ENCODE data around the gene MAZ.
"Not testable (repeated sequence)": the region's sequence is repeated elsewhere in the genome, so short reads cannot be mapped to it uniquely, and the experiment has no call there.

MAZ gene

DNA sequence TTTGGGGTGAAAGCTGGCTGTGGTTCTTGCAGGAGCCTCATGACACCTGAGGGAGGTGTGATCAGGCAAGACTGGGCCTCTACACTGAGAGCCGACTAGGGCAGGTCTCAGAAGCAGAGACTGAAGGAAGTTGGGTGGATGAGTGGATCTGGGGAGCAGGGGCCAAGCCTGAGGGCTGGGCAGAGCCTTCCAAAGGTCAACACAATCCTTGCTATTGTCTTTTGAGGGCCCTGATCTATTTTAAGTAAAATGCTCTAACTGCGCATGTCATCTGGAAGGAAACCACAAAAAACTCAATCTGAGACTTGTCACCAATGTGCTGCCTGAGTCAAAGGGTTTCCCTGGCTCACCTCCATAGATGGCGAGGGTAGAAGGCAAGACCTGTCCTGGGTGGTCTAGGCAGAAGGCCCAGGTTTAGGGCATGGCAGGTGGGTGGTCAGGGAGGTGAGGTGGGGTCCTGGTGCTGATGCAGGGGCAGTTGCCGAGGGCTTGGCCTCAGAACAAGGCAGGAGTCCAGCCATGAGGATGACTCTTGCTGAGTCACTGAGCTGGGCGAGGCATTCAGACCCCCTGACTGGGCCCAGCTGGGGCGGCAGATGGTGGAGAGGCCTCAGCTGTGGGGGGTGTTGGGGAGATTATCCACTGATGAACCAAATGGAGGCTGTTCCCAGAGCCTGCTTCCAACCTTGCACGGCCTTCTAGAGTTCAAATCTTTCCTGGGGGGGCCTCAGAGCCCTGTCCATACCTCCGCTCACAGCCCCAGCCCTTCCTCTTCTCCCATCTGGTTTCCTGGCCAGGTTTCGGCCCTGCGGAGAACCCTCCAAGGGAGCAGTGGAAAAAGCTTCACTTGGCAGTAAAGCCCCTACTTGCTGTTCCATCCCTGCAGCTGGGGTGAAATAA is 19.1 kb downstream of the MAZ start:
- no peak for FAIRE-seq

- FAIRE-seq = no peak
Measured at GRCh38 chr16:29826342-29826695, 20.0 kb downstream of the MAZ start.

DNA sequence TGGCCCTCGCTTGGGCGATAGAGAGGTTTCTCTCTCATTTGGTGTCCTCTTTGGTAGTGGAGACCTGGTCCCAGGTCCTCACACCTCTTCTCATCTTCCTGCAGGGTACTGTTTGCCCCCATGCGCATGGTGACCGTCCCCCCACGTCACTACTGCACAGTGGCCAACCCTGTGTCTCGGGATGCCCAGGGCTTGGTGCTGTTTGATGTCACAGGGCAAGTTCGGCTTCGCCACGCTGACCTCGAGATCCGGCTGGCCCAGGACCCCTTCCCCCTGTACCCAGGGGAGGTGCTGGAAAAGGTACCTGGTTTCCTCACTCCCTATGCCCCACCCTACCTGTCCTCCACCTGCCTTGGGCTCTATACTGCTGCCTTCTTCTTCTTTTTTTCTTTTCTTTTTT is 24.4 kb downstream of the MAZ start:
- no peak for FAIRE-seq

DNA sequence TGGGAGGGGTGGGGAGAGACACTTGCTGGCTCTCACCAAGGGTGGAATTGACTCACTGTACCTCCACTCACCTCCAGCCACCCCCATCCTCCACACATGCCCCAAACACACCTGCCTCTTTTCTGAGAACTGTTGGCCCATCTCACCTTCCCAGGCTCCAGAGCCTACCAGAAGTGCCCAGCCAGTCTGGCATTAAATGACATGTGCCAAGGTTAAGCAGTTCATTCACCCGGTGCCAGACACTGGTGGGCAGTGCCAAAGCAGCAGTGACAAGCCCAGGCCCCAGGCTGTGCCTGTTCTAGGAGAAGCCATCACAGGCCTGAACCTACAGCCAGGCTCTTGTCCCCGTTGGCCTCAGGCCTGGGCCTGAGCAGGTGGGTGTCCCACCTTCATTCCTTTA is 25.2 kb downstream of the MAZ start:
- FAIRE-seq = no peak

- FAIRE-seq = not testable (repeated sequence)
Measured at GRCh38 chr16:29833219-29833618, 26.9 kb downstream of the MAZ start.

- no peak for FAIRE-seq
Measured at GRCh38 chr16:29834079-29834478, 27.8 kb downstream of the MAZ start.

DNA sequence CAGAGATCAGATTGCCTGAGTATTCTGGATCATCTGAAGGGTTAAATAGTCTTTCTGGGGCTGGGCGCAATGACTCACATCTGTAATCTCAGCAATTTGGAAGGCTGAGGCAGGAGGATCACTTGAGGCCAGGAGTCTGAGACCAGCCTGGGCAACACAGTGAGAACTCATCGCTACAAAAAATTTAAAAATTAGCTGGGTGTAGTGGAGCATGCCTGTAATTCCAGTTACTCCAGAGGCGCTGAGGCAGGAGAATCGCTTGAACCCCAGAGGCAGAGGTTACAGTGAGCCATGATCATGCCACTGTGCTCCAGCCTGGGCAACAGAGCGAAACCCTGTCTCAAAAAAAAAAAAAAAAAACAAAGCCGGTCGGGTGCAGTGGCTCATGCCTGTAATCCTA is 29.6 kb downstream of the MAZ start:
- FAIRE-seq = no peak

DNA sequence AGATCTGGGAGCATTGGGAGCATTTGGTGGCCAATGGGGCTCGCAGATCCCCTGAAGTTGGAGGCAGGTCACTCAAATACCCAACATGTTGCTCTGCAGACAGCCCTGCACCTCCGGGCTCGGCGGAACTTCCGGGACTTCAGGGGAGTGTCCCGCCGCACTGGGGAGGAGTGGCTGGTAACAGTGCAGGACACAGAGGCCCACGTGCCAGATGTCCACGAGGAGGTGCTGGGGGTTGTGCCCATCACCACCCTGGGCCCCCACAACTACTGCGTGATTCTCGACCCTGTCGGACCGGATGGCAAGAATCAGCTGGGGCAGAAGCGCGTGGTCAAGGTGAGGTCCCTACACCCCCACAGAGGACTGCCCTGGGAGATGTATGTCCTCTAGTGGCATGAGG is 30.3 kb downstream of the MAZ start:
- no peak for FAIRE-seq

DNA sequence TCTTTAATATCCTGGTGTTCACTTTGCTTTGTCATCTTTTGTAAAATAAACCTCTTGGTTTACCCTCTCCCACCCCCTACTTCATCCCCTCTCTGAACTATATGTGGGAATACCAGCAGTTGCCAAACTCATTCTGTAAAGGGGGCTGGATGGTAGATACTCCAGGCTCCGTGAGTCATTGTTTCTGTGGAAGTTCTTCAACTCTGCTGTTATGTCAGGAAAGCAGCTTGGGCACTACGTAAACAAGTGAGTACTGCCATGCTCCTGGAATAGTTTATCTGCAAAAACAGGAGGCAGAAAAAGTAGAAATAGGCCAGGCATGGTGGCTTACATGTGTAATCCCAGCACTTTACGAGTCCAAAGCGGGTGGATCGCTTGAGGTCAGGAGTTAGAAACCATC is 31.5 kb downstream of the MAZ start:
- no peak for FAIRE-seq

DNA sequence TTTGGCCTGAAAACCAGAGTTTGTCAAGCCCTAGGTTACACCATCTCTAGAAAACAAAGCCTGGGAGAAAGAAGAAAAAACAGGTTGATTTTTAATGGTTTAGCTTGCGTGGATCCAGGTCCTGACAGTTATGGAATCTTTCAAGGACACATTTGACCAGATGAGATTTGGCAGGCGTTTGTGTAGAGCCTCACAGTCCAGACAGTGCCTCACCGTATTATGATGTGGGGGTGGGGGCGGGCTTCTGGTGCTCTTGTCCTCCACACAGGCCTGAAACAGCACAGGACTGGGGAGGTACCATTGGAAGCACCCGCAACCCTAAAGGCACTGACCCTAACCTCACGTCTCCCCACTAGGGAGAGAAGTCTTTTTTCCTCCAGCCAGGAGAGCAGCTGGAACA is 33.5 kb downstream of the MAZ start:
- no peak for FAIRE-seq

DNA sequence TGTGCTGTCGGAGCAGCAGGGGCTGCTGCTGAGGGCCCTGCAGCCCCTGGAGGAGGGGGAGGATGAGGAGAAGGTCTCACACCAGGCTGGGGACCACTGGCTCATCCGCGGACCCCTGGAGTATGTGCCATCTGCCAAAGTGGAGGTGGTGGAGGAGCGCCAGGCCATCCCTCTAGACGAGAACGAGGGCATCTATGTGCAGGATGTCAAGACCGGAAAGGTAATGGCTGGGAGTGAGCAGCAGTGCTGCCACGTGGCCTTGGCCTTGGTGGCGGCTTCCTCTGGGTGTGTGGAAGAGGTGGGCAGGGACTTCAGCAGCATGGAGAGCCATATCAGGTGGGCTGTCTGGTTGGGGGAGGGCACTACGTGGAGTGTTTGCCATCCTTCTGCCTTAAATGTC is 33.9 kb downstream of the MAZ start:
- no peak for FAIRE-seq

DNA sequence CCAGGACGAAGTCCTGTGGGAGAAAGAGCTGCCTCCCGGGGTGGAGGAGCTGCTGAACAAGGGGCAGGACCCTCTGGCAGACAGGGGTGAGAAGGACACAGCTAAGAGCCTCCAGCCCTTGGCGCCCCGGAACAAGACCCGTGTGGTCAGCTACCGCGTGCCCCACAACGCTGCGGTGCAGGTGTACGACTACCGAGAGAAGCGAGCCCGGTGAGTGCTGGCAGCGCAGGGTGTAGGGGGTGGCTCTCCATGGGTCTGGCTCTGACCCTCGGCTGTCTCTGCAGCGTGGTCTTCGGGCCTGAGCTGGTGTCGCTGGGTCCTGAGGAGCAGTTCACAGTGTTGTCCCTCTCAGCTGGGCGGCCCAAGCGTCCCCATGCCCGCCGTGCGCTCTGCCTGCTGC is 35.3 kb downstream of the MAZ start:
- FAIRE-seq = no peak

DNA sequence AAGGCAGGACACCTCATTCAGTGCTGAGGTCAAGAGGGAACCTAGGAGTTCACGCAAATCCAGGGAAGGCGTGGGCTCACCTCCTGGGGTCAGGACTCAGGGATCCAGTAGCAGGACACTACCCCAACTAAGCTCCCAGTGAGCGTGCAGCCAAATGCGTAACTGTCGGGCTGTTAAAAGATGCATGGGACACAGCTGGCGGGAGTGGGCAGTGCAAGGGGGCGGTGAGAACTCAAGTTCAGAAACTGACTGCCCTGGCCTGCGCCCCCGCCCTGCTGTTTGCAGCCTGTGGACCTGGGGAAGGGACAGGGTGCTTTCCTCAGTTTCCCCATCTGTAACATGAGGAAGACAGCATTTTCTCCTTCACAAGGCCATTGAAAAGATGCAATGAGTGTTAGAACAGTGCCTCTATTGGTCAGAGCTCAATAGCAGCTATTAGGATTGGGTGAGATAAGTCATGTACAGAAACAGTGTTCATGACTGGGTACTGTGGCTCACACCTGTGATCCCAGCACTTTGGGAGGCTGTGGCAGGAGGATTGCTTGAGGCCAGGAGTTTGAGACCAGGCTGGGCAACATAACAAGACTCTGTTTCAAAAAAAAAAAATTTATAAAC is 36.5 kb downstream of the MAZ start:
- FAIRE-seq = no peak

DNA sequence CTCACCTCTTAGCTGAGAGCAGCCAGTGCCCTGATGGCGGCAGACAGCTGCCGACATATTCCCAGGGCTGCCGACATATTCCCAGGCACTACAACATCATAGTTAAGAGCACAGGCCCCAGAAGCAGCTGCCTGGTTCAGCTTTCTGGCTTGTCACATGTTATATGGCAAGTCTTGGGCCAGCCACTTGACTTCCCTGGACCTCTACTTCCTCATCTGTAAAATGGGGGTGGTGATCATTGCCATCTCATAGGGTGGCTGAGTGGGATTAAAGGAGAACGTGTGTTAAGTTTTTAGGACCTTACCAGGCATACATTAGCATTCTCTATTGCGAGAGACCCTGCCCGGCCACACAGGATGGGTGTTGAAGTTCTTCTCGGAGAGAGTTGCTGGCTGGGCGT is 37.6 kb downstream of the MAZ start:
- FAIRE-seq = no peak

DNA sequence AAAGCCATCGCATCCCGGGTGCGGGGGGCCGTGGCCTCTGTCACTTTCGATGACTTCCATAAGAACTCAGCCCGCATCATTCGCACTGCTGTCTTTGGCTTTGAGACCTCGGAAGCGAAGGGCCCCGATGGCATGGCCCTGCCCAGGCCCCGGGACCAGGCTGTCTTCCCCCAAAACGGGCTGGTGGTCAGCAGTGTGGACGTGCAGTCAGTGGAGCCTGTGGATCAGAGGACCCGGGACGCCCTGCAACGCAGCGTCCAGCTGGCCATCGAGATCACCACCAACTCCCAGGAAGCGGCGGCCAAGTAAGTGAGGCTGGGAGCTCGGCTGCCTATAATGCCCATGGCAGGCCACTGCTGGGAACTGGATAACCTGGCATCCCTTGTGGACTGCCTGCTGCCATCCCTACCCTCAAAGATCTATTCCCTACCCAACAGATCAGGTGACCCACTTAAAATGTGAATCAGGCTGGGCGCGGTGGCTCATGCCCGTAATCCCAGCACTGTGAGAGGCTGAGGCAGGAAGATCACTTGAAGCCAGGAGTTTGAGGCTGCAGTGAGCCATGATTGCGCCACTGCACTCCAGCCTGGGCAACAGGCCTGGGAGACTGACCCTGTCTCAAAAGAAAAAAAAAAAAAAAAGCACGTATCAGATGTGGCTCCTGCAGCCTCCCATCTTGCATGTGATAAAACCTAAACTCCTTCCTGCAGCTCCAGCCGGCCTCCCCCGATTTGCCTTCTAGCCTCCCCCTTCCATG is 38.4 kb downstream of the MAZ start:
- FAIRE-seq = no peak

- no peak for FAIRE-seq
Measured at GRCh38 chr16:29845656-29846055, 39.3 kb downstream of the MAZ start.

GRCh38 chr16:29848420-29849297 is 42.3 kb downstream of the MAZ start:
- FAIRE-seq = no peak

GRCh38 chr16:29849505-29849904 is 43.2 kb downstream of the MAZ start:
- FAIRE-seq = no peak

- FAIRE-seq = no peak
Measured at GRCh38 chr16:29850998-29851397, 44.7 kb downstream of the MAZ start.

- no peak for FAIRE-seq
Measured at GRCh38 chr16:29852654-29853053, 46.3 kb downstream of the MAZ start.

GRCh38 chr16:29854520-29855100 is 48.3 kb downstream of the MAZ start:
- no peak for FAIRE-seq

- no peak for FAIRE-seq
Measured at GRCh38 chr16:29857133-29857760, 50.9 kb downstream of the MAZ start.

All from colon (tissue), 2 donors.